HG02840 (cell line): Measurements from ENCODE around the gene KRT86.

Source experiments
- ATAC-seq: cut with Tn5 transposase; IDR thresholded peaks from one replicate; pipeline ENCODE4 v1.9.1; 2021; ENCODE audit warnings: mild to moderate bottlenecking, moderate library complexity, moderate number of reproducible peaks; ENCODE audit not compliant: unreplicated experiment, low FRiP score

KRT86 gene

GRCh38 chr12:52347551-52348510 is 73.4 kb downstream of the KRT86 start:
- no peak for ATAC-seq

DNA sequence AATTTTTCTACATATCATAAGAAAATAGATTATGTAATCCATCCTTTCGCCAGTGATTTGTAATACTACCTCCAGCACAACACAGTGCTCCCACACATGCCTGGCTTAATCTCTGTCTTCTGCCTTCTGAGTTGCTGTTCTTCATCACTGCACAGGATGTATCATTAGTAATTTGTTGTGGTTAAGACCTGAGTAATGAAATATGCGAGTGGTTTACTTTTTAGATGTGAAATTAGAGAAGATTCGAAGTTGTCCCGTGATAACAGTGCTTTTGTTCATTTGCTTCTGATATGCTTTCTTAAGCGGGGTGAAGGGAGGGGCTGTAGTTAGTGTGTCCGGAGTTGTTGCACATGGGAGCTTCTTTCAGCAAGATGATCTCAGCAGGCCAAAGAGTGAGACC is 74.8 kb downstream of the KRT86 start:
- ATAC-seq, result no peak

GRCh38 chr12:52350021-52350620 is 75.7 kb downstream of the KRT86 start:
- ATAC-seq, result no peak

DNA sequence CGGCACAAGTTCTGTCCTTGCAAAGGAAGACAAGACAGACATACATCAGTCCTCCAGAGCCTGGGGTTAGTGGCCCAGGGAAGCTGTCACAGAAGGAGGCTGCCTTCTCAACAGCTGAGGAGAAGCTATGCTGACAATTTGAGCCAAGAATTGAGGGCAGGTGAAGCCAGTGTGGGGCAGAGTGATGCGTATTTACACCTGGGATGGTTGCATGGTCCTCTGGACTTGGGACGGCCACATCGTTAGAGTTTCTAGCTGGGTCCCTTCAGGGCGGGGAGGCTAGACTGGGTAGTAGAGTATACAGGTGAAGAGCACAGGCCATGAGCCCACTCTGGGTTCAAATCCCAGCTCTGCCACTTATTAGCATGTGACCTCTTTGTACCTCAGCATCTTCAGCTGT is 76.3 kb downstream of the KRT86 start:
- no peak for ATAC-seq

DNA sequence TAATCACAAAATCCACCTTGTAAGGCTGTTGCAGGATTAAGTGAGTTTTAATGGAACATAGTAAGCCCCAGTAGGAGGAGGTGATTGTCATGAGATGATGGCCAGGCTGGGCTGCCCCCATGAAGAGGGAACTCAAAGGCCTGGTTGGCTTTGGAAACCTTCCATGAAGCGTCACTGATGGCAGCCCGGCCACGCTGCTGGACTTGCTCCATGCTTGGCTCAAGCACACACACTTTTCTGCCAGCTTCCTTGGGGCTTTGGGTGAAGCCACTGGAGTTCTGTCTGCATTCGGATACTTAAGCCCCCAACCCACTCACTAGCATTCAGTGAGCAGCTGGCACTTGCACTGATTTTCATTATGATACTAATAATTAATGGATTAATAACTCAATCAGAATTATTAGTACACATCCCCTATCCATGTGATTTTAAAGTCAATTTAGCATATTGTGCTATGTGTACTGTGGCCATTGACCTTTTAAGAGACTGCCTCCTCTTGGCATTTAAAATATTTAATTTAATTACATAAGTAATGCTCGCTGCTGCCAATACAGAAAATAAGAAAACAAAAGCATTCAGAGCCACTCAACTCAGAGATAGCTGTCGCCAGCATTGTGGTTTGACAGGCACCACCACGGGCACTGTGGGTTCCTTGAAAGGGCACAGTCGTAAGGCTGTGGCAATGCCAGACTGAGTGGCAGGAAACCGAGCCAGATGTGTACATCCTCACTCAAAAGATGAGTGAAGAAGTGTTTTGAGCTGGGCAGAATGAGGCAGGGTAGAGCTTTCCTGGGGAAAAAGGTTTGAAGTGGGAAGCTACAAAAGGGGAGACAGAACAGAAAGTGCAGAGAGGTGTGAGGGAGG is 77.0 kb downstream of the KRT86 start:
- no peak for ATAC-seq

GRCh38 chr12:52352951-52353350 is 78.5 kb downstream of the KRT86 start:
- ATAC-seq, result no peak

GRCh38 chr12:52353766-52354165 is 79.3 kb downstream of the KRT86 start:
- no peak for ATAC-seq

DNA sequence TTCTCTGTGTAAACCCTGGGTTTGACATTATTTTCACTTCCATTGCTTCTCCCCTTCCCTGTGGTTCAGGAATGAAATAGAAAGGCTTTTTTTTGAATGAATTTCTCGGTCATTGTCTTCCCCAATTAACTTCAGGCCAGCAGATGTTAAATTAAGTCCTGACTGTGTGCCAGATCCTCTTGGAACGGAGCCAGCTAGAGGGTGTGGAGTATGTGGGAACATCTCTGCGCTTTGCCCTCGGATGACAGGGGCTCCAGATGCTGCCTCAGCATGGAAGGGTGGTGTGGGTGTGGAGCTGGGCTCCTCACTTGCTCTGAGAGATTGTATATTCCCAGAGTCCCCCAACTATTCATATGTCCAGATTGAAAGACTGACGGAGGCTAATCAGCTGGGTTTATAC is 79.8 kb downstream of the KRT86 start:
- ATAC-seq, result no peak

GRCh38 chr12:52355176-52355575 is 80.7 kb downstream of the KRT86 start:
- no peak for ATAC-seq

GRCh38 chr12:52356031-52356761 is 81.8 kb downstream of the KRT86 start:
- ATAC-seq, result no peak

DNA sequence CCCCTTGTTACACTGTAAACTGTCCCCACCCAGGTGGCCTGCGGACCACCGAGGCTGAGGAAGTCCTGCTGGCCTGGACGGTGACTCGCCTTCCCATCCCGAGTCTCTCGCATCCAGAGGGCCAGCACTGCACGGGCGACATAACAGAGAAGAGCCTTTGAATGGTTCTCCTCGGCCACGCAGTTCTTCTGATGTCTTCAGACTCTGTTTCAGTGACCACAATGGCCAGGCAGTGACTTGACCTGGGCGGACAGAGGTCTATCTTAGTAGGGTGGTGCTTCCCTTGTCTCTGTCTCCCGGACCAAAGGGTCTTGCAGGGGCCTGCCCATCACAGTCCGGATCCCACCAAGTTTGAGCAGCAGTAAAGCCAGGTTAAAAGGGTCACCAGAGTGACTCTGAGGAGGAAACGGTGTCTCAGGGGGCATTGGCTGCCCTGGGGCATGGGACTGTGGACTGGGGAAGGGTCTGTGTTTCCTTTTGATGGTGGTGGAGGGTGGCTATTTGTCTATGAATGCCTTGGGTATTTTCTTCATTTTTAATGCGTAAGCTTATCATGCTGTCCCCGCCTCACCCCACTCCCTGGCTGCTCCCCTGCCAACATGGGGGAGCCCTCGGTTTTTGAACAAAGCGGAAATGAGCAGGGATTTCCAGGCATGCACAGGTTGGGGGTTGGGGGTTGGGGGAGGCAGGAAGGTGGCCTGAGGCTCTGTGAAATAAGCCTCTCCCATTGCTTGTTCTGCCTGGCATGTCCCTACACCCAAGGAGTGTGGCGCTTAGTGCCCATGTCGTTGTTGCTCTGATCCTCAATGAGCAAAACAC is 82.5 kb downstream of the KRT86 start:
- ATAC-seq, result no peak
